ENCODE data around the gene MROH7.
"Not testable (repeated sequence)": the region's sequence is repeated elsewhere in the genome, so short reads cannot be mapped to it uniquely, and the experiment has no call there.

- not testable (repeated sequence) for TF ChIP-seq CTCF, POLR2A (IDR thresholded peaks at IDR 0.05)
Observed at GRCh38 chr1:54636461-54637446, 4.8 kb upstream of the MROH7 start.

Data from lower leg skin (tissue), 3 donors.